HS-27A (cell line): Measurements from ENCODE around the gene VGLL4.
"Not testable (repeated sequence)": the region's sequence is repeated elsewhere in the genome, so short reads cannot be mapped to it uniquely, and the experiment has no call there.

Experiments
- DNase-seq: peaks from one replicate; pipeline ENCODE4 v3.0.0-alpha.2; 2012; ENCODE audit warnings: low read depth, missing footprints

The VGLL4 gene

DNA sequence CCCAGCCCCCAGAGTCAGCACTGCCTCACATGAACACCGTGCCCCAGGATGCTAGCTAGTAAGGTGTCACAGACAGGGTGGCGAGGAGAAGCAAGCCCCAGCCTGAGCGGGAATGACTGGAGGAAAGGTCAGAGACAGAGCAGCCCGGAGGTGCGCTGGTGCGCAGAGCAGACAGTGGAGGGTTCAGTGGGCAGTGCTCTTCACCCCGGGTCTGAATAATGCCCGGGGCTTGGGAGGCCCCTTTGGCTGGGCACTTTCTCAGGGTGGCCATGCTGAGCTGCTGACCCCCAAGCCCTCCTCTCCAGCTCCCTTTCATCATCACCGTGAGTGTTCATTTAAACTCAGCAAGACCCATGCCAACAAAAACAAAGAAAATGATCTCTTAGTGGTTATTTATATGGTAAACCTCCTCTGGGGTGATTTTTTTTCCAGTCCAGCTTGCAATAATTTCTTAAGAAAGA is 110.8 kb downstream of the VGLL4 start:
- DNase-seq, result no peak

DNA sequence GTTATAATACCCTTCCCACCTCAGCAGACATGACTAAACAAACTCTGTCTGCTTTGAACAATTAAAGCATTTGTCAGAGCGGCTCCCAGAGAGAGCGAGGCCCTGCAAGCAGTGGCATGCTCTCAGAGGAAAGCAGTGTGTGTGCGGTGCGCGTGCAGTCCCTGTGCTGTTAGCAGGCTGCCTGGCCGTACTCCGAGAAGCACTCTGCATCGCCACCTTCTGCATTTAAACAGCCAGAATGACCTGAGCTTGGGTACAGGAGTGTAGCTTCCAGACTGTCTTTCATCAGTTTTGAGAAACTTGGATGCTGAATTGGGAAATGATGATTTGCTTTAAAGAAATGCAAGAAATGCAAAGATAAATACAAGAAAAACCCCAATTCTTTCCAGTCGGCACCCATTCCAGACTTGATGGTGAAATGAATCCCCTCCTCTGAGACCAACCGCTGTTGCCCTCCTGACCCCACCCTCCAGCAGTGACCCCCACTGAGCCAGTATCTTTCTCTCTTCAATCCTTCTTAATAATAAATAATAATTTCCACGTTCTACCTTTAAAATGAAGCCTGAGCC is 113.5 kb downstream of the VGLL4 start:
- DNase-seq, result peak; percentile 75

DNA sequence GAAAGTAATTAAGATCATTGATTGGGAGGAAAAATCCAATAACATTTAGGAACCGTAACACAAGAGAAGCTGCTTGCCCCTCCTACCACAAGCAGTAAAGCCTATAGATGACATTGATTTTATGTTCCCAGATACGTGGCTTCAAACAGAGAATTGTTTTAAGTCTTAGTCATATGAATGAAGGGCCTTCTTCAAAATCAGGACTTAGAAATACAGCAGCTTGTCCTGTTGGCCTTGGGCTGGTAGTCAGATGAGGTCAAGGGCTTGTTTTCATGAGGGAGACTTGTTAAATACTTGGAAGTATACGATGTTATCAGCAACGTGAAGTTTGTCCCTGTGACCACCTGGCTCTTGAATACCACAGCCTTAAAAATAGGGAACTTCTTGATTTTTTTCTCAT is 114.4 kb downstream of the VGLL4 start:
- no peak for DNase-seq

DNA sequence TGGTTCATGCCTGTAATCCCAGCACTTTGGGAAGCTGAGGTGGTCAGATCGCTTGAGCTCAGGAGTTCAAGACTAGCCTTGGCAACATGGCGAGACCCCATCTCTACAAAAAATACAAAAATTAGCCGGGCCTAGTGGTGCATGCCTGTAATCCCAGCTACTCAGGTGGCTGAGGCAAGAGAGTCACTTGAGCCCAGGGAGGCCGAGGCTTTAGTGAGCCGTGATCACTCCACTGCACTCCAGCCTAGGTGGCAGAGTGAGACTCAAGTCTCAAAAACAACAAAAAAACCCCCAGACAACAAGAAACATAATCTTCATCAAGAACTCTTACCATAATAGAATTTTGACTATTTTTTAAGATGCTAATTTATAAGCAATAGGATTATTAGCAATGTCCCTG is 117.6 kb downstream of the VGLL4 start:
- DNase-seq, result not testable (repeated sequence)

DNA sequence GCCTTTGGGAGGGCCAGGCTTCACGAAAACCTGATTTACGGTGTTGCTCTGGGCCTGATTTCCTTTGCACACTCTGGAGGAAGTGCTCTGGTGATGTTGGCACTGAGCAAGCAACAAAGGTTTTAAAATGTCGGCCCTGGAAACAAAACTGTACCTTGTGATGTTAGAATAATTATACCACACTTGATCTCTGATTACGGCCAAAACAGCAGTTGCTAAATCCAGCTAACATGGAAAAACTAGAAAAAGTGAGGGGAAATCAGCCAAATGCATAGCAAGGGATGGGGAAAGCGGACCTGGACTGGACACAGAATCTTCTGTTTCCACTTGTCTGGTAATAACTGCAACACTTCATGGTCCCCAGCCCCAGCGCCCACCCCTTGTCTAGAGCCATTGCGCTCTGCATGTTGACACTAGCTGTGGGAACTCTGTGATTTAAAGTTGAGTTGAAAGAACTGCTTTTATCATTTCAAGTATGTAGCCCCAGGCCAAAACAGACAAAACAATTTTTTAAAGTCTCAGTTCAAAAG is 120.1 kb downstream of the VGLL4 start:
- DNase-seq, result no peak

DNA sequence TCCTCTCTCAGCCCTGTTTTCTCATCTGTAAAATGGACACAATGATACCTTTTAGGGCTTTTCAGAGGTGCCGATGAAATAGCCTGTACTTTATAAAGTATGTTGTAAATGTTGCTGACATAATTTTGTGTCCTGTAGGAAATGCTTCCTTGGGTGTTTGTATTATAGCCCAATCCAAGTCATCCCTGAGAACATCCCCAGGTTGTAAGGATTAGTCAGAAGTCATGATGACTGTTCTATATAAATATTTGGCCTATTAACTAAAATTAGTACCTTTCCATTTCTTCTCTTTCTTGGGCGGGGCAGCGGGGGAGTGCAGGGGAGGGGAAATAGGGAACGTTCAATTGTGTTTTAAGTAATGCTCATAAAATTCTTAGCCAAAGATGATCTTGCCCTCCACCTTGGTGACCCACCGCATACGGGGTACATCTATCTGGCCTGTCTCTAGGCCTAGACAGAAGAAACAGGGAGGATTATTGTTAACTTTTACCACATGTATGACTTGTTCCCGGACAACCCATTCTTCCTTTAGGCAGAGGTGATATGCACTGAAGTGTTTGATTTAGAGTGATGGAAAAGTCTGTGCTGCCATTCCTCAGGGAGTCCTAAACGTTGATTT is 120.7 kb downstream of the VGLL4 start:
- DNase-seq, result no peak

DNA sequence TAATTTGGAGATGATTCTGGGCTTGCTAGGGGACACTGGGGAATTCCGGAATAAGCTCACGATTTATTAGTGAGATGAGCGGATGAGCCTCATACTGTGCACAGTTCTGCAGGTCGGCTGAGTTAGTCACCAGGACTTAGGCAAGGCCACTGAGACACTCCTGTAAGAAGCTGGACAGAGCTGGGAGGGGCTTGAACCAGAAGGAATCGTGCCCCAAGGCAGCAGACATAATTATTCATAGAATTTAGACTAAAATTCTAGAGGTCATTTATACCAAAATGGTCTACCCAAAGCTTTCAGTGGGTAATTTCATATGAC is 121.4 kb downstream of the VGLL4 start:
- no peak for DNase-seq

DNA sequence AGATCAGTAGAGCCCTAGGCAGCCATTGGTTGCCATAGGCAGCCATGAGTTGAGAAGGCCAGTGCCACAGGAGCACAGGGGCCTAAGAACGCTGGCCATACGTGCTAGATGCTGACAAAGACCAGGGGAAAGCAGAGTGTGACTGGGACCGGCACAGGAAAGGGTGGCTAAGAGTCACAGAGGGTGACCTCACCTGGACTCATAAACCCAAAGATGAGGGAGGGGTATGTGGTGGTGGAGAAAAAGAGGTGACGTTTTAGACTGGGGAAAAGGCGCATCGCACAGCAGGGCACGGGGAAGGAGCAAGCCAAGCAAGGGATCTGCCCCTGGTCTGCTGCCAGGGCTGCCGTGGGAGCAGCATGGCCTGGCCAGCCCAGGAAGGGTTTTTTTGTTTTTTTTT is 122.5 kb downstream of the VGLL4 start:
- DNase-seq, result no peak

DNA sequence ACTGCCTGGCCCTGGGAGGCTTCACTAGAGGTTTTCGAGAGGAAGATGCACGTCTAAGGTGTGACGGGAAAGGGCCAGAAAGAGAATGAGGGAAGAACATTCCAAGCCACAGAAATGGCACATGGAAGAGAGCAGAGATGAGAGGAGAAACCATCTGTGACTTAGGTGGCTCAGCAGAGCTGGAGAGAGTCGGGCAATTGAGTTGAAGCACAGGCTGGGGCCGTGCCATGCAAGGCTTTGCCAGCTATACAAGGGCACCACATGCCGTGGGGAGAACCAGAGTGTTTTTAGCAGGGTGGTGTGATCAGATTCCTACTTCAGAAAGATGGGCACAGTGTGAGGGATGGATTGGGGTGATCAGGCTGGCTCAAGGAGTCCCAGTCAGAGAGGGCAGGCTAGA is 126.1 kb downstream of the VGLL4 start:
- no peak for DNase-seq

DNA sequence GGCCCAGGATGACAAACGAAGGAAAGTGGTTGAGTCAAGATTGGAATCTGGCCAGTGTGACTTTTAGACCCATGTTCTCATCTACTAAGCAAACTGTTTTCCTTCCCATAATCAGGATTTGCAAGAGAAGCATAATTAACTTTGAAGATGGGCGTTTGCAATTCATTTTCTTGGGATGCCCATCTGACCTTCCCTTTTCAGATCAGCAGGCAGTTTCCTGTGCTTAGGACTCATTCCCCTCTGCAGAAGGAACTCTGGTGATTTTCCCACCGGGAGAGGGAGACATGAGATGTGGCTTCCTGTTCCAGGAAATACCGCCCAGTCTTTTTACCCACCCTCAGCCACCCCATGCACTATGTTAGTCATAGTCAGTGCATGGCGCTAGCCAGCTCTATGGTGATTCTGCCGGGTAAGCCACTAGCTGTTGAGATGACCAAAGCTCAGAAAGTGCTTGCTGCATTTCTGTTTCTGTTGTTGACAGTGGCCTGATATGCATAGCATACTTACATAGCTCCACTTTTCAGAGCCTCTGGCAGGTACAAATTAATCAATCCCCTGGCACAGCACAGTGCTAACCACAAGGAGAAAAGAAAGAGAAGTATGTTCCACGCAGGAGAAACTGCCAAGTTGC is 129.4 kb downstream of the VGLL4 start:
- DNase-seq, result peak; percentile 72

DNA sequence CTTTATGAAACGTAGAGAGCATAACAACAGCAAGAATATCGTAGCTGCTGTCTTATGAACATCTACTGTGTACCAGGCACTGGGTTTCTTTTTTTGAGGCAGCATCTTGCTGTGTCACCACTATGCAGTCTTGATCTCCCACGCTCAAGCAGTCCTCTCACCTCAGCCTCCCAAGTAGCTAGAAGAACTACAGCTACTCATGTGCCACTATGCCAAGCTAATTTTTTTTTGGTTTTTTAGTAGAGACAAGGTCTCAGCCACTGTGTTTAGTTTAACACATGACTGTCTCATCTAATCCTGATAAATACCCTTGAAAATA is 129.9 kb downstream of the VGLL4 start:
- DNase-seq, result no peak

DNA sequence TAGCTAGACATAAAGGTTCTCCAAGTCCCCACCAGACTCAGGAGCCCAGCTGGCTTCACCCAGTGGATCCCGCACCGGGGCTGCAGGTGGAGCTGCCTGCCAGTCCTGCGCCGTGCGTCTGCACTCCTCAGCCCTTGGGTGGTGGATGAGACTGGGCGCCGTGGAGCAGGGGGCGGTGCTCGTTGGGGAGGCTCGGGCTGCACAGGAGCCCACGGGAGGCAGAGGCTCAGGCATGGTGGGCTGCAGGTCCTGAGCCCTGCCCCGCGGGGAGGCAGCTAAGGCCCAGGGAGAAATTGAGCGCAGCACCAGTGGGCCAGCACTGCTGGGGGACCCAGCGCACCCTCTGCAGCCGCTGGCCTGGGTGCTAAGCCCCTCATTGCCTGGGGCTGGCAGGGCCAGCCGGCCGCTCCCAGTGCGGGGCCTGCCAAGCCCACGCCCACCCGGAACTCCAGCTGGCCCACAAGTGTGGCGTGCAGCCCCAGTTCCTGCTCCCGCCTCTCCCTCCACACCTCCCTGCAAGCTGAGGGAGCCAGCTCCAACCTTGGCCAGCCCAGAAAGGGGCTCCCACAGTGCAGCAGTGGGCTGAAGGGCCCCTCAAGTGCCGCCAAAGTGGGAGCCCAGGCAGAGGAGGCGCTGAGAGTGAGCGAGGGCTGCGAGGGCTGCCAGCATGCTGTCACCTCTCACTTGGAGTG is 130.4 kb downstream of the VGLL4 start:
- not testable (repeated sequence) for DNase-seq

DNA sequence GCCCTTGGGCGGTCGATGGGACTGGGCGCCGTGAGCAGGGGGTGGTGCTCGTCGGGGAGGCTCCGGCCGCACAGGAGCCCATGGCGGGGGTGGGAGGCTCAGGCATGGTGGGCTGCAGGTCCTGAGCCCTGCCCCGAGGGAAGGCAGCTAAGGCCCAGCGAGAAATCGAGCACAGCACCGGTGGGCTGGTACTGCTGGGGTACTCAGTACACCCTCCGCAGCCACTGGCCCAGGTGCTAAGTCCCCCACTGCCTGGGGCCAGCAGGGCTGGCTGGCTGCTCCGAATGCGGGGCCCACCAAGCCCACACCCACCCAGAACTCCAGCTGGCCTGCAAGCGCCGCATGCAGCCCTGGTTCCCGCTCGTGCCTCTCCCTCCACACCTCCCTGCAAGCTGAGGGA is 132.1 kb downstream of the VGLL4 start:
- not testable (repeated sequence) for DNase-seq

DNA sequence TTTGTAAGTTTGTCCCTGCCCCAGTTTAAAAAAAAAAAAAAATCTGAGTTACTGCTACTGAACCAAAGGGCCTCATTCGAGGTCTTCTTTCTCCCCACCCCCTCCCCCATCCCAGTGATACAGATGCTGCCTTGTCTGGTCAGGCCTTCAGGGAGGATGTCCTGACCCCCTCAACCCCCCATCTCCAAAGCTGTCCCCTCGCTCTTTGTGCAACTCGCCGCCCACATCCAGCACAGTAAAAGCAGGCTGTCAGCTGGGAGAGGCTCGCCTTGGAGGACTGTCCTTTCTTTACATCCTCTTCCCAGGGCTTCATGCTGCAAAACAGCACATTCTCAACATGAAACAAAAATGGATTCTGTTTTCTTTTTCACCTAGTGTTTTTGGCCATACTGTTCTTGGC is 133.4 kb downstream of the VGLL4 start:
- DNase-seq, result no peak

DNA sequence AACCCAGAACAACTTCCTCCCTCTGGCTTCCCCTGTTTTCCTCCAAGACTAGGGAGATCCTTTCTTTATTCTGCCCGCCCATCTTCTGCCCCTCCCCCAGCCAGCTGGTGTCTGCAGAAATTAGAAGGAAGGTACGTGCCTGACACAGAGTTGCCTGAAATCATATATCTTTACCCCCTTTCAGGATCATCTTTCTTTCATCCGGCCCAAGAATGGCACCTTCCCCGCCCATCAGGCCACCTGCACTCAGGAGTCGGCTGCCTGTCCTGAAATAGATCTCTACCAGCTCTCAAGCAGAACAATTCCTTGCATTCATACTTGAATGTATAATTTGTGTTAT is 133.7 kb downstream of the VGLL4 start:
- no peak for DNase-seq

DNA sequence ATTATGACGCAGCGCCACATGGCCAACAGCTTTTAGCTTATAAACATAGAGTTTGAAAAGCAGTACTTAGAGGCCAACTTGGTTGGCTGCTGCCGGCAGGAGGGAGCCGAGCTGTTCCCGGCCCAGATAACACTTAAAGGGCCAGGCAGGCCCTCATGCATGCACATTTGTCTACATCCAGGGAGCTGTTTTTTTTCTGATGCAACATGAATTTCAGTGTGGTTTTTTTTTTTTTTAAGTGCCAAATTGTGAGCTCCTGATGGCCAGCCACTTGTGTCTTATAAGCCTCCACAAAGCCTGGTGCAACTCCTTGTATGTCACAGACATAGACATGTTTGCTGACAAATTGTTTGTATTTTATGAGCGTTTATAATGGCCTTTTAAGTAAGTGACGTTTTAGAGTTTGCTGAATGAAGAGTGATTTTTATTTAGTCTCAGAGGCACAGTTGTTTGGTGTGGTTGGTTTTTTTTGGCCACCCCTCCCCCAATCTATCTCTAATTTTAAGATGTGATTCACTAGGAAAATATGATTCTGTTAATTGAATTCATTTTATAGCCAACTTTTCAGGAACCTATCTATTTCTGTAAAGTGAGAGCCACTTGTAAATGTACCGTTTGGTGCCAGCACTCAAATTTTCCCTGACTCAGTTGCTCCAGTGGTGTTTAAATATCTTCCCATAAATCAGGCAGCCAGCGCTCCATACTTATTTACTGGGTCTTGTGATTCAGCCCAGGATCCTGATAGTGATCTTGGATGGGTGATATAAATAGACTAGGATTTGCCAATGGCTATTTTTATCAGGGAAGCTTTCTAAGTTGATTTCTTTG is 134.3 kb downstream of the VGLL4 start:
- DNase-seq, result no peak

DNA sequence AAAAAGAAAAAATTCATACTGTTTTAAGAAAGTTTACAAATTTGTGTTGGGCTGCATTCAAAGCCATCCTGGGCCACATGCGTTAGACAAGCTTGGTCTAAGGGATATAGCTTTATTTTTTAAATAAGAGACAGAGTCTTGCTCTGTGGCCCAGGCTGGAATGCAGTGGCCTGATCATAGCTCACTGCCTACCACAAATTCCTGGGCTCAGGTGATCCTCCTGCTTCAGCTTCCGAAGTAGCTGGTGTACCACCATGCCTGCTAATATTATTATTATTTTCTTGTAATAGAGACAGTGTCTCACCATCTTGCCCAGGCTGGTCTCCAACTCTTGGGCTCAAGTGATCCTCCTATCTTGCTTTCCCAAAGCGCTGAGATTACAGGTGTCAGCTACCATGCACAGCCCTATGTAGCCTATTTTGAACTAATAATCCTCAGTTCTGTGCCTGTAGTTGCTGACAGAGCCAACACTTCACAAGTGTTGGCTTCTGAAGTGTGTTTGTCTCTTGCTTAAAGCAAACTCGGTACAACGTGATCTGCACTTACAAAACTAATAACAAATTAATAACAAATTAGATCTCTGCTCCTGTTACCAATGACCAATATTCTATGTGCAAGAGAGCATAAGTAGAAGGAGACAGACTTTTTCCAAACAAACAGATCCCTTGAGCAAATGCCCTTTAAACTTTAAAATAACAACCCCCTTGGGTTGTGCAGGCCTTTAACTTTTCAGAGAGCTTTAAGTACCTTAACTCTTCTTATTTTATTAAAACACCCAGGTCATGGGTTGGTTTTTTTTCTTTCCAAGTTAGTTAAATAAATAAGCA is 135.2 kb downstream of the VGLL4 start:
- DNase-seq, result no peak

DNA sequence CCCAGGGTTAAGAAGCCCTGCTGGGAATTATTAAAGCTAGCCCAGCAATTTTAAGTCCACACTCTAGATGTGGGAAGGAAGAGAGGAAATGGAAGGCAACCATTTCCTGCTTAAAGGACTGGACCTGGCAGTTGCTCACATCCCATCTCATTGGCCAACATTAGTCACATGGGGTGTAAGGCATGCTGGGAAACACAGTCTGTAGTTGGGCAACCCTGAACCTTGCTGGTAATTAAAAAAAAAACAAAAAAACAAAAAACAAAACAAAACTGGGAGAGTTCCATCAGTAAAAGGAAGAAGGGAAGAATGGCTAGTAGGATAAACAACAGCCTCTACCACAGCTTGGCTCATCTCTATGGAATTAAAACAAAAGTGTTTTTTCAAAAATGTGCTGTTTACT is 136.0 kb downstream of the VGLL4 start:
- no peak for DNase-seq
